ENCODE data around the gene MRPL57.
"Not testable (repeated sequence)": the region's sequence is repeated elsewhere in the genome, so short reads cannot be mapped to it uniquely, and the experiment has no call there.

The MRPL57 gene

DNA sequence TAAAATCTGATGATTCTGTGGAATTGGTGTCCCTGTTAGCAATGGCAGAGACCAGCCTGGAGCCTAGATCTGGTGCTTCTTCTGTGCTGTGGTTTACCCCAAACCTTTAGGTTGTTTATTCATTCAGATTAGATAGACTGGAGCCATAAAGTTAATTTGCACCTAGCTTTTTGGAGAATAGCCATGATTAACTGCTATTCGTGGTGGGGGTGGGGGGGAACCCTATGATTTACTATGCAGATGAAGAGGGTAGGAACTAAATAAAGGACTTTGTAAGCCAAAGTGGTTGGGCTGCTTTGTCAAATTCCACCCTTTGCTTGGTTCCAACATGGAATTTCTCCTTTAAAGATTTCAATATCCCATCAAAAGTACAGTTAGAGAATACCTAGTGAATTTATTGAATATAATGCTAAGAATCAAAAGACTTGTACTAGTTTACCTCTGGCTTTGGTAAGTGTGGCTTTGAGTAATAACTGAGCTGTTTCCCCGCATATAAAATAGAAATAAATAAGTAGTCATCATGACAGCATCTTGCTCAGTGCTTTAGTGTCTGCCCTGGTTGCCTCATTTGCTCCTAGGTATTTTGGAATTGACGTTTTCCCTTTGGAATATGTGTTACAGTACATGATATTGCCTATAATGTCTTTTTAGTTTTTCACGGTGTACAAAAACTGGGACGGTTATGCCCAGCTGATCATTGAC, 27.8 kb upstream of the MRPL57 start:
- H3K27ac ChIP-seq (ENCODE audit: insufficient read depth, low read depth, low read length, poor library complexity, severe bottlenecking), result no peak overlapping the region
- H3K4me3 ChIP-seq (ENCODE audit: insufficient read depth, low read depth, low read length), result no peak overlapping the region
- no peaks in the 10 kb centered on the region for H3K9me3 ChIP-seq (ENCODE audit: control insufficient read depth, low read length)
- 89 to 90% methylated on average over 5 of the region's 5 CpGs for WGBS, 2 experiments
- no peaks in the 10 kb centered on the region for H3K27me3 ChIP-seq (ENCODE audit: control insufficient read depth, insufficient read depth, low read length, poor library complexity, severe bottlenecking)
- no peaks in the 10 kb centered on the region for H3K4me1 ChIP-seq (ENCODE audit: control insufficient read depth, insufficient read depth, low read length)
- peaks cover 3% of the 10 kb centered on the region for H3K36me3 ChIP-seq (ENCODE audit: control insufficient read depth, insufficient read depth, low read length)

DNA sequence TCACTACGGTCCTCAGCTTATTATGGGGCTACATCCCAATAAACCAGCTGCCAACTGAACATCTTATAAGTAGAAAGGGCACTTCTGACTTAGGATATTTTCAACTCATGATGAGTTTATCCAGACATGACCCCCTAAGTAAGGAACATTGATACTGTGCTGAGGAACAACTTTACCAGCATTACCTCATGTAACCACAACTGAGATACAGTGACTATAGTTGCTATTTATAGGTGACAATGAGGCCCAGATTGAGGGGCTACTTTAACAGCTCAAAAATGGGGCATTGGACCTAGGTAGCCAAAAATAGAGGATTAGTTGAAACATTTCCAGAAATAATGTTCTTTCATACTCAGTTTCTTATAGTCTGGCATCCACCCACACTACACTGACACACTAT, 26.9 kb upstream of the MRPL57 start:
- Histone ChIP-seq H3K27me3 (ENCODE audit: control insufficient read depth, insufficient read depth, low read length, poor library complexity, severe bottlenecking) (no peaks in the 10 kb centered on the region), H3K27ac (ENCODE audit: insufficient read depth, low read depth, low read length, poor library complexity, severe bottlenecking) (no peak overlapping the region), H3K4me1 (ENCODE audit: control insufficient read depth, insufficient read depth, low read length) (no peaks in the 10 kb centered on the region), H3K36me3 (ENCODE audit: control insufficient read depth, insufficient read depth, low read length) (peaks cover 9% of the 10 kb centered on the region), H3K4me3 (ENCODE audit: insufficient read depth, low read depth, low read length) (no peak overlapping the region), H3K9me3 (ENCODE audit: control insufficient read depth, low read length) (no peaks in the 10 kb centered on the region)
- WGBS, 2 experiments, result 89 to 91% methylated on average over 1 of the region's 1 CpG

DNA sequence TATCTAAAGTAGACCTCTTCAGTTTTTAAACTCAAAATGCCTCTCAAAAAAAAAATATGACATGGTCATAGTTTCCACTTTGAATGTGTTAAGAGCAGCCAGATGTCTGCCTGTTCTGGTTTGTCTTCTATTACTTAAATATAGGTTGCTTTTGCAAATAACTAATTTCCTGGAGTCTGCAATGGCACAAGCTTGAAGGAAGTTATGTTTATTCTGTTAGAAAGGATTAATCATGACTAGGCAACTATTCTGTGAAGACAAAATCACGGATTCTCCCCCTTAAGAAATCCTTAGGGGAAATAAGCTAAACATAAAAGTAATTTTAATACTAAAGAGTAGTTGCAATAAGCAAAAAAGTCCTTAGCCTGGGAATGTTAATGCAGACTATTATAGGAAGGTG, 26.4 kb upstream of the MRPL57 start:
- no peaks in the 10 kb centered on the region for H3K4me1 ChIP-seq (ENCODE audit: control insufficient read depth, insufficient read depth, low read length)
- H3K4me3 ChIP-seq (ENCODE audit: insufficient read depth, low read depth, low read length), result no peak overlapping the region
- H3K9me3 ChIP-seq (ENCODE audit: control insufficient read depth, low read length), result no peaks in the 10 kb centered on the region
- WGBS, 2 experiments, result 100% methylated on average over 1 of the region's 1 CpG; no CpG with 5 or more reads in 1 of the 2 experiments
- no peaks in the 10 kb centered on the region for H3K27me3 ChIP-seq (ENCODE audit: control insufficient read depth, insufficient read depth, low read length, poor library complexity, severe bottlenecking)
- peaks cover 11% of the 10 kb centered on the region for H3K36me3 ChIP-seq (ENCODE audit: control insufficient read depth, insufficient read depth, low read length)
- no peak overlapping the region for H3K27ac ChIP-seq (ENCODE audit: insufficient read depth, low read depth, low read length, poor library complexity, severe bottlenecking)

DNA sequence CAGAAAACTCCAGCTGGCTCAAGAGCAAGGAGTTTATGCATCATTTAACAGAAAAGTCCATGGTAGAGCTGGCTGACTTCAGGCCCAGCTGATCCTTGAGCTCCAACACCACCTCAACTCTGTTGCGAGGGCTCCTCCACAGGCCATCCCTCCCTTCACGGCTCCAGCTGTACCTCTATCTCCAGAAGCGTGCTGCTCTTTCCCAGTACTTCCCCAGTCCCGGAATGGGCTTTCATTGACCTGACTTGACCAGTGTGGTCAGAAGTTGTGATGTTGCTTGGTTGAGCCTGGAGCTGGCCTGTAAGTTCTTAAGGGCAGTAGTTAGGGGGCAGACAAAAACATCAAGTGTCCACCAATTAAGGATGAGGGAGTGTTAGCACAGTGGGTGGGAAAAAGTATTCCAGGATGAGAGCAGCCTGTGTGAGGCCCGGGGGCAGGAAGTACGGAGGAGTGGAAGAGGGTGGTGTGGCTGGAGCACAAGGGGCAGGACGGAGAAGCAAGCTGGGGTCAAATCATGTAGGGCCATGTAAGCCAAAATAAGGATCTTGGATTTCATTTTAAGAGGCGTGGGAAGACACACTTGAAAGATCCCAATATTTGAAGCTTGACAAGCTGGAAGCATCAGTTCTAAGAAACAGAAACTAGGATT, 24.1 kb upstream of the MRPL57 start:
- 87% methylated on average over 8 of the region's 8 CpGs for WGBS, 2 experiments
- H3K27ac ChIP-seq (ENCODE audit: insufficient read depth, low read depth, low read length, poor library complexity, severe bottlenecking), result no peak overlapping the region

DNA sequence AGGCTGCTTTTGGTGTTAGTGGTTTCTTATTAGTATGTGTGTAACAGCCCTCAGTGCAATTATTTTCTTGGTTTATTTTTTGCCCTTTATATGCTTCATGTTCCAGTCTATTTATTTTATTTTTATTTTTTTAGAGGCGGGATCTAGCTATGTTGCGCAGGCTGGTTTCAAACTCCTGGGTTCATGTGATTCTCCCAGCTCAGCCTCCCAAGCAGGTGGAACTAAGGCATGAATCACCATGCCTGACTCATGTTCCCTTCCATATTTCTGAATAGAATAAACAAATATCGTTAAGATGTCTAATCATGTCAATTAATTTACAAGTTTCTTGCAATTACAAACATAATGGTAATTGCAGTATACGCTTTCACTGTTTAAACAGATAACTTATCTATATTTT, 11.8 kb upstream of the MRPL57 start:
- H3K36me3 ChIP-seq (ENCODE audit: control insufficient read depth, insufficient read depth, low read length), result peaks cover 12% of the 10 kb centered on the region
- H3K27ac ChIP-seq (ENCODE audit: insufficient read depth, low read depth, low read length, poor library complexity, severe bottlenecking), result no peak overlapping the region
- H3K27me3 ChIP-seq (ENCODE audit: control insufficient read depth, insufficient read depth, low read length, poor library complexity, severe bottlenecking), result no peaks in the 10 kb centered on the region
- 94 to 97% methylated on average over 2 to 3 of the region's 4 CpGs for WGBS, 2 experiments
- H3K4me3 ChIP-seq (ENCODE audit: insufficient read depth, low read depth, low read length), result no peak overlapping the region
- H3K9me3 ChIP-seq (ENCODE audit: control insufficient read depth, low read length), result no peaks in the 10 kb centered on the region
- H3K4me1 ChIP-seq (ENCODE audit: control insufficient read depth, insufficient read depth, low read length), result no peaks in the 10 kb centered on the region

More for the DNA sequence above, 24.1 kb upstream of the MRPL57 start:
- H3K4me1 ChIP-seq (ENCODE audit: control insufficient read depth, insufficient read depth, low read length), result no peaks in the 10 kb centered on the region
- no peak overlapping the region for H3K4me3 ChIP-seq (ENCODE audit: insufficient read depth, low read depth, low read length)
- H3K36me3 ChIP-seq (ENCODE audit: control insufficient read depth, insufficient read depth, low read length), result peaks cover 11% of the 10 kb centered on the region
- no peaks in the 10 kb centered on the region for H3K9me3 ChIP-seq (ENCODE audit: control insufficient read depth, low read length)
- no peaks in the 10 kb centered on the region for H3K27me3 ChIP-seq (ENCODE audit: control insufficient read depth, insufficient read depth, low read length, poor library complexity, severe bottlenecking)

DNA sequence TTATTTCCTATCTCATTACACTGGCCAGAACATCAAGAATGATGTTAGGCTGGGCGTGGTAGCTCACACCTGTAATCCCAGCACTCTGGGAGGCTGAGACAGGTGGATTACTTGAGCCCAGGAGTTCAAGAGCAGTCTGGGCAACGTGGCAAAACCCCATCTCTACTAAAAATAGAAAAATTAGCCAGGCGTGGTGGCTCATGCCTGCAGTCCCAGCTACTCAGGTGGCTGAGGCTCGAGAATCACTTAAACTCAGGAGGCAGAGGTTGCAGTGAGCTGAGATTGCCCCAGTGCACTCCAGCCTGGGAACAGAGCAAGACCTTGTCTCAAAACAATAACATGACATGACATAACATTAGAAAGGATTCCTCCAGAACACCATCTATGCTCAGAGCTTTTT, 10.9 kb upstream of the MRPL57 start:
- WGBS, 2 experiments, result 92 to 93% methylated on average over 4 of the region's 4 CpGs
- H3K9me3 ChIP-seq (ENCODE audit: control insufficient read depth, low read length); H3K27ac ChIP-seq (ENCODE audit: insufficient read depth, low read depth, low read length, poor library complexity, severe bottlenecking); H3K27me3 ChIP-seq (ENCODE audit: control insufficient read depth, insufficient read depth, low read length, poor library complexity, severe bottlenecking); H3K4me3 ChIP-seq (ENCODE audit: insufficient read depth, low read depth, low read length); H3K4me1 ChIP-seq (ENCODE audit: control insufficient read depth, insufficient read depth, low read length): not testable (repeated sequence)
- H3K36me3 ChIP-seq (ENCODE audit: control insufficient read depth, insufficient read depth, low read length), result peaks cover 12% of the 10 kb centered on the region

DNA sequence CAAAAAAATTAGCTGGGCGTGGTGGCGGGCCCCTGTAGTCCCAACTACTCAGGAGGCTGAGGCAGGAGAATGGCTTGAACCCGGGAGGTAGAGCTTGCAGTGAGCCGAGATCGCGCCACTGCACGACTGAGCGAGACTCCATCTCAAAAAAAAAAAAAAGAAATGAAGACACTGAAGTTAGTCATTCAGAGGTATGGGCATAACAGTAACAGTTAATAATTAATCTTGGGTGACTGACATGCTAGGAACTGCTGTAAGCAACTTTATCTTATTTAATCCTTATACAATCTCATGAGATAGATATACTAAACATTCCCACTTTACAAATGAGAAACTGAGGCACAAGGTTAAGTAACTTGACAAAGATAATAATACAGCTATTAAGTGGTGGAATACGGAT, 5.0 kb upstream of the MRPL57 start:
- H3K36me3 ChIP-seq (ENCODE audit: control insufficient read depth, insufficient read depth, low read length), result peaks cover 11% of the 10 kb centered on the region
- 94 to 97% methylated on average over 7 to 9 of the region's 9 CpGs for WGBS, 2 experiments

DNA sequence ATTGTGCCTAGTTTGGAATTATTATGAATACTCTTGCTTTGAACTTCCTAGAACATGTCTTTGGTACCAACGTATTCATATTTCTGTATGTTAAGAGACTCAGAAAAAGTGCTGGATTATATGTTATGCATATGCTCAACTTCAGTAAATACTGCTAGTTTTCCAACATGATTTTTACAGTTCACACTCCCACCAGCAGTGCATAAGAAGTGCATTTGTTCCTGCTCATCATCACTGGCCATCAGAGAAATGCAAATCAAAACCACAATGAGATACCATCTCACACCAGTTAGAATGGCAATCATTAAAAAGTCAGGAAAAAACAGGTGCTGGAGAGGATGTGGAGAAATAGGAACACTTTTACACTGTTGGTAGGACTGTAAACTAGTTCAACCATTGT, 2.7 kb upstream of the MRPL57 start:
- not testable (repeated sequence) for H3K36me3 ChIP-seq (ENCODE audit: control insufficient read depth, insufficient read depth, low read length); H3K27me3 ChIP-seq (ENCODE audit: control insufficient read depth, insufficient read depth, low read length, poor library complexity, severe bottlenecking)
- 0% methylated on average over 1 of the region's 1 CpG; no CpG with 5 or more reads in 1 of the 2 experiments for WGBS, 2 experiments

More for the DNA sequence above, 5.0 kb upstream of the MRPL57 start:
- Histone ChIP-seq H3K4me1 (ENCODE audit: control insufficient read depth, insufficient read depth, low read length) (no peaks in the 10 kb centered on the region), H3K9me3 (ENCODE audit: control insufficient read depth, low read length) (no peaks in the 10 kb centered on the region), H3K27ac (ENCODE audit: insufficient read depth, low read depth, low read length, poor library complexity, severe bottlenecking) (no peak overlapping the region), H3K4me3 (ENCODE audit: insufficient read depth, low read depth, low read length) (no peak overlapping the region), H3K27me3 (ENCODE audit: control insufficient read depth, insufficient read depth, low read length, poor library complexity, severe bottlenecking) (no peaks in the 10 kb centered on the region)

DNA sequence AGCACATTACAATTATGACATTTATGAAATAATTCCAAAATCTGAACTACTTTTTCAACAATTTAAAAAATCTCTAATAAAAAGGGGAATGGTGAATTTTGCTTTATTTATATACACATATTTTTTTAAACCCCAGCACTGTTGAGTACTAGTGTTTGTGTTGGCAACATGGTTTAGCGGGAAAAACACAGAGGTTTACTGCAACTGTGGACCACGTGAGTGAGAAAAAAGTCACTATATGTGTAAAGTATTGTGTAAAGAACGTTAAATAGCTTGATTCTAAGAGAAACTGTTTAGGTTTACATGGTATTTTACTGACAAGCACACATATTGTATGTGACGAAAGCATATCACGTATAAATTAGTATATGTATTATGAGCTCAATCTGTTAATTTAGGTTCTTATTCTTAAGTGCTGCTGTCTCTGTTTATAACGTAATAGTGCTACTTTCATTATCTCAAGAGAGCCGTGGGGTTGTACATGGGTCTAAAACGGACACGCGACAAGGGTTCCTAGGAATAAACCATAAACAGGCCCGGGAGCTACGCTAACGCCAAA, 723 bp upstream of the MRPL57 start:
- H3K27ac ChIP-seq (ENCODE audit: insufficient read depth, low read depth, low read length, poor library complexity, severe bottlenecking), result no peak overlapping the region
- 6% methylated on average over 11 of the region's 13 CpGs for WGBS, 2 experiments
- no peaks in the 10 kb centered on the region for H3K9me3 ChIP-seq (ENCODE audit: control insufficient read depth, low read length)
- no peaks in the 10 kb centered on the region for H3K4me1 ChIP-seq (ENCODE audit: control insufficient read depth, insufficient read depth, low read length)
- peak overlapping the region; percentile 86 for H3K4me3 ChIP-seq (ENCODE audit: insufficient read depth, low read depth, low read length)
- no peaks in the 10 kb centered on the region for H3K27me3 ChIP-seq (ENCODE audit: control insufficient read depth, insufficient read depth, low read length, poor library complexity, severe bottlenecking)
- peaks cover 5% of the 10 kb centered on the region for H3K36me3 ChIP-seq (ENCODE audit: control insufficient read depth, insufficient read depth, low read length)

More for the DNA sequence above, 2.7 kb upstream of the MRPL57 start:
- H3K9me3 ChIP-seq (ENCODE audit: control insufficient read depth, low read length); H3K4me3 ChIP-seq (ENCODE audit: insufficient read depth, low read depth, low read length); H3K27ac ChIP-seq (ENCODE audit: insufficient read depth, low read depth, low read length, poor library complexity, severe bottlenecking); H3K4me1 ChIP-seq (ENCODE audit: control insufficient read depth, insufficient read depth, low read length): not testable (repeated sequence)

DNA sequence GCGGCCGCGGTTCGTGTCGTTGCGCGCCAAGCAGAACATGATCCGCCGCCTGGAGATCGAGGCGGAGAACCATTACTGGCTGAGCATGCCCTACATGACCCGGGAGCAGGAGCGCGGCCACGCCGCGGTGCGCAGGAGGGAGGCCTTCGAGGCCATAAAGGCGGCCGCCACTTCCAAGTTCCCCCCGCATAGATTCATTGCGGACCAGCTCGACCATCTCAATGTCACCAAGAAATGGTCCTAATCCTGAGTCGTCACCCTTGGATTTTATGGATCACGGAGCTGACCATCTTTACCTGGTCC, 475 bp downstream of the MRPL57 start:
- Histone ChIP-seq H3K36me3 (ENCODE audit: control insufficient read depth, insufficient read depth, low read length) (no peaks in the 10 kb centered on the region), H3K4me1 (ENCODE audit: control insufficient read depth, insufficient read depth, low read length) (no peaks in the 10 kb centered on the region), H3K27me3 (ENCODE audit: control insufficient read depth, insufficient read depth, low read length, poor library complexity, severe bottlenecking) (no peaks in the 10 kb centered on the region), H3K27ac (ENCODE audit: insufficient read depth, low read depth, low read length, poor library complexity, severe bottlenecking) (peak overlapping the region; percentile 86), H3K9me3 (ENCODE audit: control insufficient read depth, low read length) (no peaks in the 10 kb centered on the region), H3K4me3 (ENCODE audit: insufficient read depth, low read depth, low read length) (peak overlapping the region; percentile 86)
- 2 to 3% methylated on average over 26 of the region's 26 CpGs for WGBS, 2 experiments
